HUES64 (cell line): Measurements from ENCODE around the gene SLC5A11.
"Not testable (repeated sequence)": the region's sequence is repeated elsewhere in the genome, so short reads cannot be mapped to it uniquely, and the experiment has no call there.

Experiments
- H3K27ac ChIP-seq: 2 replicates; pipeline ENCODE4 v1.7.0; 2013; ENCODE audit warnings: low read depth, low read length, inconsistent platforms
- H3K27me3 ChIP-seq: 2 replicates; pipeline ENCODE4 v1.6.1; 2013; ENCODE audit warnings: mild to moderate bottlenecking, low read length; ENCODE audit not compliant: insufficient read depth
- H3K36me3 ChIP-seq: 2 replicates; pipeline ENCODE4 v1.6.1; 2013; ENCODE audit warnings: mild to moderate bottlenecking, low read length; ENCODE audit not compliant: insufficient read depth
- H3K4me1 ChIP-seq: 2 replicates; pipeline ENCODE4 v1.6.1; 2013; ENCODE audit warnings: mild to moderate bottlenecking, low read length, moderate library complexity; ENCODE audit not compliant: insufficient read depth
- H3K4me3 ChIP-seq: 2 replicates; pipeline ENCODE4 v1.5.1; 2013; ENCODE audit warnings: mild to moderate bottlenecking, low read length, moderate library complexity
- H3K9ac ChIP-seq: 2 replicates; pipeline ENCODE4 v1.6.1; 2013; ENCODE audit warnings: mild to moderate bottlenecking, low read depth, low read length
- H3K9me3 ChIP-seq: 2 replicates; pipeline ENCODE4 v1.6.1; 2013; ENCODE audit warnings: low read depth, low read length; ENCODE audit not compliant: insufficient read depth
- WGBS: fragments of 150-250, 120-280 bp; methylation state at CpG from one replicate; pipeline ENCODE4 v1.1.7; 2013; ENCODE audit warnings: missing lambda C conversion rate; 5-methylcytosine and 5-hydroxymethylcytosine counted together

Gene SLC5A11

DNA sequence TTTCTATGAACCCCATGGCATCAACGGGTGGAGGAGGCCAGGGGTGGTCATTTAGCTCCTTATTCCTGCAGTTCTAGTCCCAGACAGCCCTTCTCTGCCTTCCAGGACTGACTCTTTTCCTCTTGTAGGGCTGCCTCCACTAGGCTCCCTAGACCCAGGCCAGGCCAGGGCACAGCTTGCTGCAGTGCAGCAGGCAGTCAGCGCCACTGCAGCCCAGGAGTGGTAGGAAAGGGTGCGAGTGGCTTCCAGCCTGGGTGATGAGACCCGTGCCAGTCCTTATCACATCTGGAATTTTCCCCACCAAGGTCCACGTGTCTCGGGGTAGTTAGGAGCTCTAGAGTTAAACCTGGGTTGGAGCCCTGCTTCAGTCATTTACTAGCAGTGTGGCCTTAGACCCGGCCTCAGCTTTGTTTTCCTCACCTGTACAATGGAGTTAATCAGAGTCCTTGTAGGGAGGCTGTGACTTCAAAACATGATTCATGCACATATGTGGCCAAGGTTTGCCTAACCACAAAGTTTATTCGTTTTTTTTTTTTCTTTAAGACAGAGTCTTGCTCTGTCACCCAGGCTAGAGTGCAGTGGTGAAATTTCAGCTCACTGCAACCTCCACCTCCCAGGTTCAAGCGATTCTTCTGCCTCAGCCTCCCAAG is 4.7 kb downstream of the SLC5A11 start:
- H3K27me3 ChIP-seq, result no peaks in the 10 kb centered on the region
- no peaks in the 10 kb centered on the region for H3K9me3 ChIP-seq
- H3K4me3 ChIP-seq, result no peak overlapping the region
- H3K36me3 ChIP-seq, result no peaks in the 10 kb centered on the region
- no peaks in the 10 kb centered on the region for H3K4me1 ChIP-seq
- 86% methylated on average over 9 of the region's 9 CpGs for WGBS
- H3K9ac ChIP-seq, result no peak overlapping the region
- H3K27ac ChIP-seq, result no peak overlapping the region

DNA sequence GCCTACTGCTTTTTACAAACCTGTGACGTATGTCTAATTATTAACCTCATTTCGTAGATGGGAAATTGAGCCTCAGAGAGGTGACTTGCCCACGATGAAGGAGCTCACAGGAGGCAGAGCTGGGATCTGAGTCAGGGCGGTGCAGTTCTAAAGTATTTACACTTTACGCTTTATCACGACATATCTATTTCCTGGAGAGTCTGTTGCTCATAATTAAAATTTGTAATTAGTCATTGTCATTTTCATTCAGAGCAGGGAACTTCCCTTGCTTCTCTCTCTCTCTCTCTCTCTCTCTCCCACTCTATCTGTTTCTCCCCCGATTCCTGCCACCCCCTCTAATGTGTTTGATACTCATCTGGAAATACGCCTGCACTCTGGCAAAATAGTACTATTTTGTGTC is 5.9 kb downstream of the SLC5A11 start:
- 86% methylated on average over 6 of the region's 8 CpGs for WGBS

DNA sequence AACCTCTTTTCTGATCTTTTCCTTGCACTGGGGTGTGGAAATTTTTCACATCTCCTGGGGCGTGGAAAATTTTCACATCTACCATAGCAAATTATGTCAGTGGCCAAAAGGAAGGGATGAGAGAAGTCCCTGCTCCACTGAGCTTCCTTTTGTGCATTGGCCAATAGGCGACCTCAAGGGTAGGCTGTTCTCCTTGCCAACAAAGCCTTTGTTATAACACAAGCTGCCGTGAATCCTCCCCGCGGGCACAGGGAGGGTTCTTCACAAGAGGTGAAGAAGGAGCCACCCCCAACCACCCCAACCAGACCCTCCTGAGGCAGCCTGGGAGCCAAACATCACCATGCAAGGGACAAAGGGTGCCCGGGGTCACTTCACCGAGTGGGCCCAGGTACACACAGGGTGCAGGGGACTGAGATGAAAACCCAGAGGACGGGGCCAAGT is 6.5 kb downstream of the SLC5A11 start:
- H3K9me3 ChIP-seq, result no peaks in the 10 kb centered on the region
- H3K36me3 ChIP-seq, result no peaks in the 10 kb centered on the region
- H3K27me3 ChIP-seq, result no peaks in the 10 kb centered on the region
- no peak overlapping the region for H3K27ac ChIP-seq
- H3K4me1 ChIP-seq, result no peaks in the 10 kb centered on the region
- no peak overlapping the region for H3K4me3 ChIP-seq
- 89% methylated on average over 7 of the region's 8 CpGs for WGBS
- no peak overlapping the region for H3K9ac ChIP-seq

More for the DNA sequence above, 5.9 kb downstream of the SLC5A11 start:
- Histone ChIP-seq H3K4me1 (no peaks in the 10 kb centered on the region), H3K9me3 (no peaks in the 10 kb centered on the region), H3K9ac (no peak overlapping the region), H3K36me3 (no peaks in the 10 kb centered on the region), H3K27ac (no peak overlapping the region), H3K4me3 (no peak overlapping the region), H3K27me3 (no peaks in the 10 kb centered on the region)

DNA sequence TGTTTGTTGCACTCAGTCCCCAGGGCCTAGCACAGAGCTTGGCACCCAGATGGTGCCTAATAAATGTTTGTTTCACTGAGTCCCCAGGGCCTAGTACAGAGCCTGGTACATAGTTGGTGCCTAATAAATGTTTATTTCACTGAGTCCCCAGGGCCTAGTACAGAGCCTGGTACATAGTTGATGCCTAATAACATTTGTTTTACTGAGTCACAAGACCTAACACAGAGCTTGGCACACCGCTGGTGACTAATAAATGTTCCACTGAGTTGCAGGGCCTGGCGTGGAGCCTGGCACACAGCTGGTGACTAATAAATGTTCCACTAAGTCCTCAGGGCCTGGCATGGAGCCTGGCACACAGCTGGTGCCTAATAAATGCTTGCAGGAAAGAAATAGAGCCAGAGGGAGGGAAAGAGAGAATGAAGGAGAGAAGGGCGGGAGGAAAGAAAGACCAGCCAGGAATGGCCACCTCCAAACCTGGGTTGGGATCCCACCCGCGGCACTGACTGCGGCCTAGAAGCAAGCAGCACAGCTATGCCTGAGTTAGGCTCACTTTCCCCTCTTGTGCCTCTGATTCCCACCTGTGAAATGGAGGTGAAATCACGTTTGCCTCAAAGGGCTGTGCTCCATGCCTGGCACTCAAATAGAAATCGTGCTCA is 7.5 kb downstream of the SLC5A11 start:
- no peak overlapping the region for H3K4me3 ChIP-seq
- no peak overlapping the region for H3K27ac ChIP-seq
- H3K9ac ChIP-seq, result no peak overlapping the region
- no peaks in the 10 kb centered on the region for H3K9me3 ChIP-seq
- no peaks in the 10 kb centered on the region for H3K27me3 ChIP-seq
- H3K36me3 ChIP-seq, result no peaks in the 10 kb centered on the region
- no peaks in the 10 kb centered on the region for H3K4me1 ChIP-seq
- WGBS, result 92% methylated on average over 8 of the region's 8 CpGs

DNA sequence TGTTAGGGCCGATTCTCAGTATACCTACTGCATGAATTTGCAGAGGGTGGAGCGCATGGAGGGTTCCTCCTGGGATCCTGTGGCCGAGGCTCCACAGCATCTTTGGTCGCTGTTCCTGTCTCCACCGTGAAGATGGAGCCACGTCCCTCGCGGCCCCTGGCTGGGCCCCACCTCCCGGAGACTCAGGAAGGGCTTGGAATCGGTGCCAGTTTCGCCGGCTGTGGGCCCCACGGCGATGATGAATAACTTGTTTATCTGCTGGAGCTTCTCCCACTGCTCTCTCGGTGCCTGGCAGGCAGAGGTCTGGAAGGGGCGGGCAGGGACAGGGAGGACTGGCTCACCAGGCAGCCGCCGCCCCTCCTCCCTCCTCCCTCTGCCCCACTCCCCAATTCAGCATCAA is 8.1 kb downstream of the SLC5A11 start:
- H3K27ac ChIP-seq, result no peak overlapping the region
- H3K4me1 ChIP-seq, result no peaks in the 10 kb centered on the region
- H3K4me3 ChIP-seq, result no peak overlapping the region
- WGBS, result 67% methylated on average over 18 of the region's 18 CpGs
- H3K9ac ChIP-seq, result no peak overlapping the region
- H3K36me3 ChIP-seq, result no peaks in the 10 kb centered on the region
- H3K9me3 ChIP-seq, result no peaks in the 10 kb centered on the region
- H3K27me3 ChIP-seq, result no peaks in the 10 kb centered on the region

DNA sequence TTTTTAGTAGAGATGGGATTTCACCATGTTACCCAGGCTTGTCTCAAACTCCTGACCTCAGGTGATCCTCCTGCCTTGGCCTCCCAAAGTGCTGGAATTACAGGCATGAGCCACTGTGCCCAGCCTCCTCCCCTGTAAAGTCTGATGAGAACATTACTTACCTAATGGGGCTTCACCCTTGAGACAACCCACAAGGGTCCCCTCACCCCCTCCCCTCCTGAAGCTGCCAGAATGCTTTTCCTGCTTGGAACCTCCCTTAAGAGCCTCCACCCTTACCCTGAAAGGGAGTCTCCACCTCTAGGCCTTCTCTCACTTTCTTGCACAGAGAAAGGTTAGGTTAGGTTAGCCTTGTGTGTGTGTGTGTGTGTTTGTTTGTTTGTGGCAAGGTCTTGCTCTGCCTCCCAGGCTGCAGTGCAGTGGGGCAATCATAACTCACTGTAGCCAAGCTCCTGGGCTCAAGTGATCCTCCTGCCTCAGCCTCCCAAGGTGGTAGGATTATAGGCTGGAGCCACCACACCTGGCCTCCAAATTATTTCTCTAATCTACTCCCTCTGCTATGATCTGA is 8.9 kb downstream of the SLC5A11 start:
- Histone ChIP-seq H3K9ac (no peak overlapping the region), H3K36me3 (no peaks in the 10 kb centered on the region), H3K27me3 (no peaks in the 10 kb centered on the region), H3K27ac (no peak overlapping the region), H3K4me1 (no peaks in the 10 kb centered on the region), H3K4me3 (no peak overlapping the region), H3K9me3 (no peaks in the 10 kb centered on the region)

DNA sequence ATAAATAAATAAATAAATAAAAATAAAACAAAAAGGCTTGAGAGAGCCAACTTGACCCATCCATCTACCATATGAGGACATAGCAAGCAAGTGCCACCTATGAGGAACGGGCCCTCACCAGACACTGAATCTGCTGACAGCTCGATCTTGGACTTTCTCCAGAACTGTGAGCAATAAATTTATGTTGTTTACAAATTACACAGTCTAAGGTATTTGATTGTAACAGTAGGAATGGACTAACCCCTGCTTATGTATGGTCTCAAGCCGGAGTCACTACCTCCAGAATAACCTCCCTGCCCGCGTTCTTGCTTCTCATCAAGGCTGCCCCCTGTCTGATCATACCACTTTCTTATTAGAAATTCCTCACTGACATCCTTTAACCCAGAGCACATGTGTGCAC is 9.9 kb downstream of the SLC5A11 start:
- Histone ChIP-seq H3K9ac (no peak overlapping the region), H3K27me3 (no peaks in the 10 kb centered on the region), H3K4me3 (no peak overlapping the region), H3K27ac (no peak overlapping the region), H3K36me3 (no peaks in the 10 kb centered on the region), H3K9me3 (no peaks in the 10 kb centered on the region), H3K4me1 (no peaks in the 10 kb centered on the region)
- WGBS, result 84% methylated on average over 5 of the region's 5 CpGs

DNA sequence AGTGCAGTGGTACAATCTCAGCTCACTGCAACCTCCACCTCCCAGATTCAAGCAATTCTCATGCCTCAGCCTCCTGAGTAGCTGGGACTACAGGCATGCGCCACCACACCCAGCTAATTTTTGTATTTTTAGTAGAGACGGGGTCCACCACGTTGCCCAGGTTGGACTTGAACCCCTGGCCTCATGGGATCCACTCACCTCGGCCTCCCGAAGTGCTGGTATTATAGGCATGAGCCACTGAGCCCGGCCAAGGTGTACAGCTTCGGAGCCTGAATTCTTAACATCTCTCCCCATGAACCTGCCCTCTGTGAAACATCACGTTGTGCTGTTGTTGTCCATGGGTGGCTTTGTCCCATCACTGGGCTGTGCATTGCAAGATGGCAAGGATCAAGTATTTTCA is 11.1 kb downstream of the SLC5A11 start:
- not testable (repeated sequence) for H3K4me1 ChIP-seq, H3K27ac ChIP-seq, H3K9me3 ChIP-seq, H3K36me3 ChIP-seq, H3K27me3 ChIP-seq, H3K9ac ChIP-seq, H3K4me3 ChIP-seq
- 83% methylated on average over 8 of the region's 8 CpGs for WGBS

DNA sequence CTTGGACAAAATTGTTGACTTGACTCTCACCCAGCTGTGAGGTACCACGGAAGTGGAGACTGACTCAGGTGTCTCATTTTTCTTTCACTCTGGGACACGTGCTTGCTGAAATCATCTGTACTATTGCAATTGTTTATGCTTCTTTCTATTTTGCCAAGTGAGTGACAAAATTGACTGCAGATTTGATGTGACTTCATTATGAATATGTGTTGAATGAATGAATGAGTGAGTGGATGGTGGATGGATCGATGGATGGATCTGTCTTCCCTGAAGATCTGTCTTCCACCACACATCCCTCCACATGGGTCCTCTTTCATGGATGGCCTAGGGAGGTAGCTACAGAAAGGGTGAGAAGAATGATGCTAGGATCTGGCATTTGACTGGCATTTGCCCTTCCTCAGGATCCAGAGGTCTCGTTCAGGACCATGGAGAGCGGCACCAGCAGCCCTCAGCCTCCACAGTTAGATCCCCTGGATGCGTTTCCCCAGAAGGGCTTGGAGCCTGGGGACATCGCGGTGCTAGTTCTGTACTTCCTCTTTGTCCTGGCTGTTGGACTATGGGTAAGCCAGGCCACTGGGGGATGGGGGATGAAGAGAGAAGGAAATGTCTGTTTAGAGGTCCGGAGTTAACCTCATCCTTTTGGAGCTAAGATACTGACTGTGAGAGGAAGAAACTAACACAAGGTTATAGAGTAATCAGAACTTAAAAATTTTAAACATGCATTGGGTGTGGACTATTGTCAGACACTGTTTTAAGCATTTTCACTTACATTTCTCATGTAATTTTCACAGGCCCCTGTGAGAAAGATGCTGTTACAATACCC is 12.7 kb downstream of the SLC5A11 start:
- Histone ChIP-seq H3K4me1 (no peaks in the 10 kb centered on the region), H3K9me3 (no peaks in the 10 kb centered on the region), H3K4me3 (no peak overlapping the region), H3K36me3 (no peaks in the 10 kb centered on the region), H3K9ac (no peak overlapping the region), H3K27ac (no peak overlapping the region), H3K27me3 (no peaks in the 10 kb centered on the region)
- 30% methylated on average over 8 of the region's 9 CpGs for WGBS

DNA sequence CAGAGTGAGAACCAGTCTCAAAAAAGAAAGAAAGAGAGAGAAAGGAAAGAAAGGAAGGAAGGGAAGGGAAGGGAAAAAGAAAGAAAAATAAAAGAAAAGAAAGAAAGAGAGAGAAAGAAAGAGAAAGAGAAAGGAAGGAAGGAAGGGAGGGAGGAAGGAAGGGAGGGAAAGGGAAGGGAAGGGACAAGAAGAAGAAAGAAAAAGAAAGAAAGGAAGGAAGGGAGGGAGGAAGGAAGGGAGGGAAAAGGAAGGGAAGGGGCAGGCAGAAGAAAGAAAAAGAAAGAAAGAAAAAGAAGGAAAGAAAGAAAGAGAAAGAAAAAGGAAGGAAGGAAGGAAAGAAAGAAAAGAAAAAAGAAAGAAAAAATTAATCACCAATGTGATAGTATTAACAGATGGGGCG is 15.7 kb downstream of the SLC5A11 start:
- peaks cover 3% of the 10 kb centered on the region; the same call in 1 of the 2 replicates for H3K9me3 ChIP-seq
- H3K4me3 ChIP-seq, result no peak overlapping the region
- H3K27me3 ChIP-seq, result no peaks in the 10 kb centered on the region
- H3K27ac ChIP-seq, result no peak overlapping the region
- H3K4me1 ChIP-seq, result no peaks in the 10 kb centered on the region
- no peaks in the 10 kb centered on the region for H3K36me3 ChIP-seq
- H3K9ac ChIP-seq, result no peak overlapping the region
- 94% methylated on average over 1 of the region's 1 CpG for WGBS
